Breast epithelium (tissue), 4 donors: ENCODE measurements around the gene ARL4C. TPM values are rescaled to one million over a fixed set of nuclear protein-coding genes. Genes with fewer than 3 reads are reported as not detected.

Experiments used
- DNase-seq, 2 donors: peaks; one replicate each; pipeline ENCODE4 v3.0.0-alpha.2; 2019; ENCODE audit warnings: low spot score in 2 of 2
- H3K27ac ChIP-seq, 2 donors: fragments of 200-600 bp; sonication (generic) in 1 of 2; one replicate each; pipeline ENCODE4 v1.5.1; 2016 to 2019; ENCODE audit warnings: mild to moderate bottlenecking in 1 of 2
- H3K27me3 ChIP-seq, 2 donors: fragments of 200-600 bp; sonication (generic) in 1 of 2; one replicate each; pipeline versions ENCODE4 v1.5.1 to v1.6.0; 2017 to 2019; ENCODE audit warnings: control low read depth in 1 of 2, mild to moderate bottlenecking in 1 of 2
- H3K36me3 ChIP-seq: fragments of 200-600 bp; one replicate; pipeline ENCODE4 v1.5.1; 2019
- H3K4me1 ChIP-seq, 2 donors: fragments of 200-600 bp; sonication (generic); one replicate each; pipeline ENCODE4 v1.5.1; 2016 to 2019; ENCODE audit warnings: control low read depth in 1 of 2
- H3K4me3 ChIP-seq, 3 donors: fragments of 200-600 bp; sonication (generic); 1 replicate in 2 of 3; 2 replicates in 1 of 3; pipeline ENCODE4 v1.5.1; 2016 to 2019; ENCODE audit warnings: mild to moderate bottlenecking in 3 of 3, moderate library complexity in 2 of 3
- H3K9me3 ChIP-seq, 2 donors: fragments of 200-600 bp; sonication (generic) in 1 of 2; one replicate each; pipeline ENCODE4 v1.5.1; 2016 to 2019; ENCODE audit warnings: control low read depth in 1 of 2
- POLR2A ChIP-seq: fragments of 450-650 bp; IDR thresholded peaks from one replicate; pipeline ENCODE4 v1.6.1; 2016; ENCODE audit warnings: antibody characterized with exemption, mild to moderate bottlenecking, moderate library complexity
- POLR2AphosphoS5 ChIP-seq, 3 donors: sonication (generic); formaldehyde crosslinking; IDR thresholded peaks; one replicate each; pipeline ENCODE4 v1.6.1; 2017; ENCODE audit warnings: antibody characterized with exemption in 3 of 3
- intact Hi-C: fragments of 100-400 bp; cut with DNase I; formaldehyde crosslinking; loops from one replicate; pipeline ENCODE4 v1.15.1; 2023; ENCODE audit warnings: low total_unique reads
- total RNA-seq, 3 donors: library from RNA; depleted of rRNA; stranded (reverse); fragments of >200 nt; gene quantifications; one replicate each; pipeline ENCODE4 v1.1.0, GENCODE V29; 2016
- TF ChIP-seq, protein P1 (sequence below), 3 donors: fragments of 450-650 bp; IDR thresholded peaks; one replicate each; pipeline ENCODE4 v1.5.1; 2016 to 2017; ENCODE audit warnings: antibody characterized with exemption in 3 of 3, mild to moderate bottlenecking in 3 of 3, moderate library complexity in 3 of 3

ARL4C gene
- total RNA-seq, 3 donors from 2014 or later = 16.1 to 61.0 (median 23.5) TPM

DNA sequence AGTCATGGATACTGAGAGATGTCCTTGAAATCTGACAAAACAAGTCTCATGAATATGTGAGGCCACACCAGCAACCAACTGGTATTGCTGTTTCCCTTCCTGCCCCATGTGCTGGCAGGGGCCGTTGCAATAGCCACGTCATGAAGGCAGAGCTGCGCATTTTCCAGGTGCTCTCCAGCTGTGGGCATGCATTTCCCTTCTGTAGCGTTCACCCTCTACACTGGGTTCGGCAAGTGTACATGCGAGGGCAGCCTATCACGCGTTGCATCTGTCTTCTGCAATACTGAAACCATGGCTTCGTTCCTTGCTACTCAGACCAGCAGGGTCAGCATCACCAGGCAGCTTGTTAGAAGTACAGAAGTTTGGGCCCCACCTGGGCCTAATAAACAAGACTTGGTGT is 17.4 kb downstream of the ARL4C start:
- DNase-seq = no peak
- H3K9me3 ChIP-seq = no peaks in the 10 kb centered on the region
- no peaks in the 10 kb centered on the region for H3K36me3 ChIP-seq
- no peak for TF ChIP-seq POLR2A
- H3K4me3 ChIP-seq = no peak overlapping the region
- no peaks in the 10 kb centered on the region for H3K27me3 ChIP-seq
- H3K27ac ChIP-seq = no peak overlapping the region
- no peaks in the 10 kb centered on the region for H3K4me1 ChIP-seq
- intact Hi-C loops = no loop called here

DNA sequence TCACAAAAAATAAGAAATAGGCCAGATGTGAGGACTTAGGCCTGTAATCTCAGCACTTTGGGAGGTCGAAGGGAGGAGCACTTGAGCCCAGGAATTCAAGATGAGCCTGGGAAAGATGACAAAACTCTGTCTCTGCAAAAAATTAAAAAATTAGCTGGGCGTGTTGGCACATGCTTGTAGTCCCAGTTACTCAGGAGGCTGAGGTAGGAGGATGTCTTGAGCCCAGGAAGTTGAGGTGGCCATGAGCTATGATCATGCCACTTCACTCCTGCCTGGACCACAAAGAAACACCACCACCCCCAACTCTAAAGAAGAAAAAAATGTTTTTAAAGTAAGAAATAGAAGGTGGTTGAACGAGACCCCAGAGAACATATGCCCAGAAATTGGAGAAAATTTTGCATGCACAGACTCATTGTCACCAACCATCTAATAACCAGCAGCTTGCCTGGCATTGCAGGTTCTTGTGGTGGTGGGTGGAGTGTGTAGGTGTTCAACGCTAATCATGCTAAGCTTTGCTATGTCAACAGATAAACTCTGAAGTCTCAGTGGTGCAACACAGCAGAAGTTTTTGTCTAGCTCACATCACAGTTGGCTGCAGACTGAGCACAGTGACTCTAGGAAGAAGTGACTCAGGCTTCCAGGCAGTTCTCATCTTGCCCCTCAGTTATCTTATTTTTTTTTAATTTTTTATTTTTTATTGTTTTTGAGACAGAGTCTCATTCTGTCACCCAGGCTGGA is 18.6 kb downstream of the ARL4C start:
- Histone ChIP-seq H3K27ac (no peak overlapping the region), H3K36me3 (no peaks in the 10 kb centered on the region), H3K27me3 (no peaks in the 10 kb centered on the region), H3K4me3 (no peak overlapping the region), H3K9me3 (no peaks in the 10 kb centered on the region), H3K4me1 (no peaks in the 10 kb centered on the region)
- DNase-seq = no peak
- TF ChIP-seq, protein P1, sequence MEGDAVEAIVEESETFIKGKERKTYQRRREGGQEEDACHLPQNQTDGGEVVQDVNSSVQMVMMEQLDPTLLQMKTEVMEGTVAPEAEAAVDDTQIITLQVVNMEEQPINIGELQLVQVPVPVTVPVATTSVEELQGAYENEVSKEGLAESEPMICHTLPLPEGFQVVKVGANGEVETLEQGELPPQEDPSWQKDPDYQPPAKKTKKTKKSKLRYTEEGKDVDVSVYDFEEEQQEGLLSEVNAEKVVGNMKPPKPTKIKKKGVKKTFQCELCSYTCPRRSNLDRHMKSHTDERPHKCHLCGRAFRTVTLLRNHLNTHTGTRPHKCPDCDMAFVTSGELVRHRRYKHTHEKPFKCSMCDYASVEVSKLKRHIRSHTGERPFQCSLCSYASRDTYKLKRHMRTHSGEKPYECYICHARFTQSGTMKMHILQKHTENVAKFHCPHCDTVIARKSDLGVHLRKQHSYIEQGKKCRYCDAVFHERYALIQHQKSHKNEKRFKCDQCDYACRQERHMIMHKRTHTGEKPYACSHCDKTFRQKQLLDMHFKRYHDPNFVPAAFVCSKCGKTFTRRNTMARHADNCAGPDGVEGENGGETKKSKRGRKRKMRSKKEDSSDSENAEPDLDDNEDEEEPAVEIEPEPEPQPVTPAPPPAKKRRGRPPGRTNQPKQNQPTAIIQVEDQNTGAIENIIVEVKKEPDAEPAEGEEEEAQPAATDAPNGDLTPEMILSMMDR (IDR thresholded peaks at IDR 0.05) = no peak
- TF ChIP-seq POLR2A (no peak), POLR2AphosphoS5 (IDR thresholded peaks at IDR 0.05) (no peak)
- intact Hi-C loops = no loop called here

DNA sequence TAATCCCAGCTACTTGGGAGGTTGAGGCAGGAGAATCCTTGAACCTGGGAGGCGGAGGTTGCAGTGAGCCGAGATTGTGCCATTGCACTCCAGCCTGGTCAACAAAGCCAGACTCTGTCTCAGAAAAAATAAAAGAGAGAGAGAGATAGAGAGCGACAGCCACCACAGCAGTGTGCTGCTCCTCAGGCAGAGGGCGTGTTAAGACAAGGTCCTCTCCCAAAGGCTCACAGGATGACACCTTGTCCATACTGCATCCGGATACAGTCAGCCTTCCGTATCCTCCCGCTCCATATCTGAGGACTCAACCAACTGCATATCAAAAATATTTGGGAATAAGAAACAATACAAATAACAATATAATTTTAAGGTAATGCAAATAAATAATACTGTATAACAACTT is 20.1 kb downstream of the ARL4C start:
- intact Hi-C loops = no loop called here
- Histone ChIP-seq H3K36me3 (no peaks in the 10 kb centered on the region), H3K9me3 (no peaks in the 10 kb centered on the region), H3K27me3 (no peaks in the 10 kb centered on the region), H3K27ac (no peak overlapping the region), H3K4me1 (no peaks in the 10 kb centered on the region), H3K4me3 (no peak overlapping the region)
- TF ChIP-seq POLR2AphosphoS5 (IDR thresholded peaks at IDR 0.05) (no peak), POLR2A (no peak)
- TF ChIP-seq, protein P1 (IDR thresholded peaks at IDR 0.05) = no peak
- no peak for DNase-seq

DNA sequence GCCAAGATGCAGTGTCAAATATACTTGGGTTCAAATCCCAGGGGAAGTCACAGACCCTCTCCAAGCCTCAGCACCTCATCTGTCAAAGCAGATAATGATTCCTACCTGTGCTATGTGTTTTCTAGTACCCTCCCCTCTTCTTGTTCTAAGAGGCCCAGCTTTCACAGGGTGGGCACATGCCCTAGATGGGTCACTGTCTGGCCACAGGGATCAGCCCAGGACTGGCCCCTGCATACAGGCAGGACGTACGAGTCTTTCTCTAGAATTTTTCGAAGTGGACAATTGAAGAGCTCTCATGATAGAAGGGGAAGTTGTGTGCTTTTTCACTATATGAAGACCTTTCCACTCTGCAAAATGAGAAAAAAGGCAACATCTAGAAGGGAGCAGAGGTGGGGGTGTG is 22.2 kb downstream of the ARL4C start:
- H3K27me3 ChIP-seq = no peaks in the 10 kb centered on the region
- intact Hi-C loops = no loop called here
- no peak for DNase-seq
- H3K4me3 ChIP-seq = no peak overlapping the region
- H3K36me3 ChIP-seq = no peaks in the 10 kb centered on the region
- H3K9me3 ChIP-seq = no peaks in the 10 kb centered on the region
- no peak overlapping the region for H3K27ac ChIP-seq
- H3K4me1 ChIP-seq = no peaks in the 10 kb centered on the region
- no peak for TF ChIP-seq POLR2AphosphoS5 (IDR thresholded peaks at IDR 0.05)
- TF ChIP-seq, protein P1 (IDR thresholded peaks at IDR 0.05) = no peak
- TF ChIP-seq POLR2A = no peak

DNA sequence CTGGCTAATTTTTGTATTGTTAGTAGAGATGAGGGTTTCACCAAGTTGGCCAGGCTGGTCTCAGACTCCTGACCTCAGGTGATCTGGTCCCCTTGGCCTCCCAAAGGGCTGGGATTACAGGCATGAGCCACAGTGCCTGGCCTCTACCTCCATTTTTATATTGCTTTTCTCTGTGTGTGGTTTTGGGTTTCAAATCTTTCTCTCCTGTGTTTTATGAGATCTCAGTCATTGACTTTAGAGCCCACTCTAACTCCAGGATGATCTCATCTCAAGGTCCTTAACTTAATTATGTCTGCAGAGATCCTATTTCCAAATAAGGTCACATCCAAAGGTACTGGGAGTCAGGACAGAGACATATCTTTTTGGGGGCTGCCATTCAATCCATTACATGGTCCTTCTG is 24.7 kb downstream of the ARL4C start:
- DNase-seq = no peak
- Histone ChIP-seq H3K4me3 (no peak overlapping the region), H3K27ac (no peak overlapping the region), H3K36me3 (no peaks in the 10 kb centered on the region), H3K4me1 (no peaks in the 10 kb centered on the region), H3K27me3 (no peaks in the 10 kb centered on the region), H3K9me3 (no peaks in the 10 kb centered on the region)
- no peak for TF ChIP-seq POLR2AphosphoS5 (IDR thresholded peaks at IDR 0.05)
- no peak for TF ChIP-seq POLR2A
- TF ChIP-seq, protein P1 (IDR thresholded peaks at IDR 0.05) = no peak
- intact Hi-C loops = no loop called here
